Stimulated activated CD4-positive, alpha-beta T cell treated with anti-CD3 and anti-CD28 coated beads, Interleukin-15, amount 100 ng/mL, for 24 hours (primary cell): Measurements from ENCODE around the gene MINDY4.

Experiments used
- DNase-seq: peaks from one replicate; pipeline ENCODE4 v3.0.0-alpha.2; 2020

The MINDY4 gene

GRCh38 chr7:30776971-30777370 lies 5.8 kb downstream of the MINDY4 start:
- DNase-seq = no peak

- DNase-seq = no peak
Measured at GRCh38 chr7:30778255-30779025, 7.2 kb downstream of the MINDY4 start.

GRCh38 chr7:30779574-30779973 lies 8.4 kb downstream of the MINDY4 start:
- DNase-seq = no peak

- no peak for DNase-seq
Measured at GRCh38 chr7:30780941-30781340, 9.7 kb downstream of the MINDY4 start.

- no peak for DNase-seq
Measured at GRCh38 chr7:30782690-30783089, 11.5 kb downstream of the MINDY4 start.

GRCh38 chr7:30785786-30786185 lies 14.6 kb downstream of the MINDY4 start:
- DNase-seq = no peak

GRCh38 chr7:30787486-30787885 lies 16.3 kb downstream of the MINDY4 start:
- DNase-seq = no peak

- DNase-seq = no peak
Measured at GRCh38 chr7:30788640-30789333, 17.6 kb downstream of the MINDY4 start.

GRCh38 chr7:30789334-30789711 lies 18.1 kb downstream of the MINDY4 start:
- no peak for DNase-seq

- DNase-seq = no peak
Measured at GRCh38 chr7:30790356-30790755, 19.1 kb downstream of the MINDY4 start.

GRCh38 chr7:30791114-30791513 lies 19.9 kb downstream of the MINDY4 start:
- no peak for DNase-seq

- DNase-seq = no peak
Measured at GRCh38 chr7:30795161-30795948, 24.1 kb downstream of the MINDY4 start.

- DNase-seq = no peak
Measured at GRCh38 chr7:30796105-30796869, 25.1 kb downstream of the MINDY4 start.

GRCh38 chr7:30797176-30798040 lies 26.2 kb downstream of the MINDY4 start:
- DNase-seq = no peak

GRCh38 chr7:30799206-30799975 lies 28.2 kb downstream of the MINDY4 start:
- DNase-seq = no peak

- DNase-seq = no peak
Measured at GRCh38 chr7:30799976-30800661, 28.9 kb downstream of the MINDY4 start.

- peak; percentile 12 for DNase-seq
Measured at GRCh38 chr7:30800785-30801252, 29.6 kb downstream of the MINDY4 start.

- no peak for DNase-seq
Measured at GRCh38 chr7:30802812-30803211, 31.6 kb downstream of the MINDY4 start.

- no peak for DNase-seq
Measured at GRCh38 chr7:30804078-30804661, 33.0 kb downstream of the MINDY4 start.
